Aorta (tissue), 4 donors: ENCODE measurements around the gene RBBP6. TPM values are rescaled to one million over a fixed set of nuclear protein-coding genes. Genes with fewer than 3 reads are reported as not detected.

Source experiments
- polyA plus RNA-seq, 2 donors: library from polyadenylated mRNA; stranded (reverse); fragments of 200-250 nt; gene quantifications; one replicate each; pipeline ENCODE4 v1.2.3, GENCODE V29; 2013
- total RNA-seq, 2 donors: library from RNA; stranded (reverse); fragmentation: NEBNext Ultra II Directional; extraction: Animal tissue kit (Norgen Biotek cat#: 25700); gene quantifications; one replicate each; pipeline ENCODE4 v1.2.1, GENCODE V29; 2021
- donor health status: healthy with polysubstance abuse.
- donor health status: Bipolar disorder and iron deficiency.
- donor health status: DM: no; HTN: no; CAD: no.
- donor health status: DM: yes; HTN: yes; CAD: no.

Gene RBBP6
- total and polyA plus RNA-seq, 4 donors = 11.9 to 65.8 (median 54.0) TPM

Other genes with a start within 250 kb of the RBBP6 start
- gene TNRC6A, start 190.1 kb downstream of the RBBP6 start, total RNA-seq = 10 to 100 TPM; 74.8 to 98.3 TPM
- 10 to 100 TPM in 1 of 2 donors, 1 to 10 TPM in 1; 8.8 to 29.7 TPM for gene TNRC6A, start 190.1 kb downstream of the RBBP6 start, polyA plus RNA-seq